ENCODE measurements around the gene SNRNP35.
"Not testable (repeated sequence)": the region's sequence is repeated elsewhere in the genome, so short reads cannot be mapped to it uniquely, and the experiment has no call there.

Gene SNRNP35

DNA sequence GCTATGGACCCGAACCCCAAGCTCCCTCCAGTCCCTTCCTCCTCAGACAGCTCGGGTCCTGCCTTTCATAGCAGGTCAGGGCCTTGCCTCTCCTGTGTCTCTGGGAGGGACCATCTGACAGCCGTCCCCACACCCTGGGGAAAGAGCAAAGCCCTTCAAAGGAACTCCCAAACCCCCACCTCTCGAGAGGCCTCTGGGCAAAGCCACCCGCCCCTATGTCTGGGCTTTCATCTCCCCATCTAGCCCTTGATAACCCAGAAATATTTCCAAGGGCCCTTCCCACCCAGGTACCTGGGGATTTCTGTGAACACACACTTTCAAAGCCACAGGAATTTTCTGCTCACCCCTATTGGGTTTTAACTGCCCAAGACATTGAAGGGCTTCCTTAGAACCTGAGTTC, 32.1 kb downstream of the SNRNP35 start:
- H3K79me2 ChIP-seq (ENCODE audit: control insufficient read depth, insufficient read depth, low read length, poor library complexity) = no peaks in the 10 kb centered on the region
- no CpG with 5 or more reads among the region's 5 CpGs for WGBS (ENCODE audit: extremely low coverage, insufficient coverage, insufficient read length)

DNA sequence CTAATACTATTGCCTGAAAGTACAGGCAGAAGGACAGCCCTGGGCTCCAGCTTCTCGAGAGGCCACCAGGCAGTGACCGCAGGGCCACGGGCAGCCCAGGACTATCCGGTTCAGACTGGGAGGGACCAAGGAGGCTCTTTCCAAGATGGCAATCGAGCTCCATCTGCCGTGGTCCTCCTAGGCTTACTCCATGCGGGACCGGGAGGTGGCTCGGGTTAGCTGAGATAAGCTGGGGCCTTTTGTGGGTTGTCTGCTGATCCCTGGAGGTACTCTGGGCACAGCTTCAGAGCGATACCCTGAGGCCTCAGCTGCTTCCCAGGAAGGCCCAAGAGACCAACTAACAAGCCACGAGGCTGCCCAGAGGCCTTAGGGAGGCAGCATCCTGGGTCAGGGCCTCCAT, 33.1 kb downstream of the SNRNP35 start:
- Histone ChIP-seq H2AK5ac (ENCODE audit: low read length) (no peak overlapping the region), H3K36me3 (ENCODE audit: control insufficient read depth in 1 of 2, insufficient read depth in 2 of 2, low read length in 2 of 2) (peaks cover 0 to 7% of the 10 kb centered on the region in 2 experiments), H3K27me3 (ENCODE audit: insufficient read depth, low read length) (no peaks in the 10 kb centered on the region), H3K4ac (ENCODE audit: low read depth, low read length) (no peak overlapping the region), H3K4me2 (ENCODE audit: low read length) (no peak overlapping the region), H3K14ac (ENCODE audit: low read length) (no peak overlapping the region), H4K12ac (ENCODE audit: low read depth, low read length) (no peak overlapping the region), H2BK120ac (ENCODE audit: insufficient read depth, low read length, poor library complexity) (no peak overlapping the region), H3K4me3 (ENCODE audit: low read depth, low read length) (no peak overlapping the region), H3K4me1 (ENCODE audit: control insufficient read depth in 1 of 2, insufficient read depth in 2 of 2, low read length in 2 of 2) (peaks cover 0 to 6% of the 10 kb centered on the region in 2 experiments), H3K9me3 (ENCODE audit: insufficient read depth, low read depth, low read length) (no peaks in the 10 kb centered on the region), H3K79me2 (ENCODE audit: control insufficient read depth, insufficient read depth, low read length, poor library complexity) (no peaks in the 10 kb centered on the region), H3K9ac (ENCODE audit: low read length) (no peak overlapping the region), H4K91ac (ENCODE audit: low read depth, low read length) (no peak overlapping the region), H2BK12ac (ENCODE audit: low read length) (no peak overlapping the region), H3K27ac (ENCODE audit: low read depth, low read length) (peak overlapping the region; percentile 29), H3K18ac (ENCODE audit: low read length) (no peak overlapping the region), H2BK5ac (ENCODE audit: low read depth, low read length, poor library complexity) (no peak overlapping the region), H3K79me1 (ENCODE audit: low read length) (peaks cover 12% of the 10 kb centered on the region), H2AFZ (ENCODE audit: insufficient read depth, low read length, poor library complexity) (no peak overlapping the region), H4K8ac (ENCODE audit: low read depth, low read length) (no peak overlapping the region), H3K23ac (ENCODE audit: low read length) (no peak overlapping the region)
- DNase-seq = peak; percentile 75 to 78
- no CpG with 5 or more reads among the region's 11 CpGs for WGBS (ENCODE audit: extremely low coverage, insufficient coverage, insufficient read length)

More for the DNA sequence above, 32.1 kb downstream of the SNRNP35 start:
- Histone ChIP-seq H2AK5ac (ENCODE audit: low read length) (peak overlapping the region; percentile 18), H3K36me3 (ENCODE audit: control insufficient read depth in 1 of 2, insufficient read depth in 2 of 2, low read length in 2 of 2) (peaks cover 5 to 9% of the 10 kb centered on the region in 2 experiments), H2BK12ac (ENCODE audit: low read length) (no peak overlapping the region), H3K4ac (ENCODE audit: low read depth, low read length) (no peak overlapping the region), H3K9ac (ENCODE audit: low read length) (no peak overlapping the region), H3K23ac (ENCODE audit: low read length) (no peak overlapping the region), H2AFZ (ENCODE audit: insufficient read depth, low read length, poor library complexity) (no peak overlapping the region), H3K9me3 (ENCODE audit: insufficient read depth, low read depth, low read length) (no peaks in the 10 kb centered on the region), H4K91ac (ENCODE audit: low read depth, low read length) (peak overlapping the region; percentile 39), H3K4me1 (ENCODE audit: control insufficient read depth in 1 of 2, insufficient read depth in 2 of 2, low read length in 2 of 2) (peaks cover 0 to 6% of the 10 kb centered on the region in 2 experiments), H3K4me3 (ENCODE audit: low read depth, low read length) (no peak overlapping the region), H3K14ac (ENCODE audit: low read length) (no peak overlapping the region), H3K4me2 (ENCODE audit: low read length) (no peak overlapping the region), H4K8ac (ENCODE audit: low read depth, low read length) (no peak overlapping the region), H2BK5ac (ENCODE audit: low read depth, low read length, poor library complexity) (no peak overlapping the region), H2BK120ac (ENCODE audit: insufficient read depth, low read length, poor library complexity) (no peak overlapping the region), H4K12ac (ENCODE audit: low read depth, low read length) (no peak overlapping the region), H3K27me3 (ENCODE audit: insufficient read depth, low read length) (no peaks in the 10 kb centered on the region), H3K79me1 (ENCODE audit: low read length) (peaks cover 12% of the 10 kb centered on the region), H3K18ac (ENCODE audit: low read length) (no peak overlapping the region), H3K27ac (ENCODE audit: low read depth, low read length) (no peak overlapping the region)
- peak; percentile 68 to 73 for DNase-seq

DNA sequence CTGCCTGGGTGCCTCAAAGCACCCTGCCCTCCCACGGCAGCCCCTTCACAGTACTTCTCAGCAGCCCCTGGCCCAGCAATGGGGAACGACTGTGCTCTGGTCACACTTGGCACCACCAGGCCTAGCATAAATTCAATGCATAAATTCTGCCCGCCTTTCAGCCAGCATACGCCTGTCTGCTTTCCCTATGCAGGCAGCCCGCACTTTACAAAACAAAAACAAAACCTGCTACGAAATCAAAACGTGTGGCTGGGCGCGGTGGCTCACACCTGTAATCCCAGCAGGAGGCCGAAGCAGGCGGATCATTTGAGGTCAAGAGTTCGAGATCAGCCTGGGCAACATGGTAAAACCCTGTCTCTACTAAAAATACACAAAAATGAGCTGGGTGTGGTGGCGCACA, 33.5 kb downstream of the SNRNP35 start:
- Histone ChIP-seq H2AFZ (ENCODE audit: insufficient read depth, low read length, poor library complexity) (no peak overlapping the region), H4K12ac (ENCODE audit: low read depth, low read length) (no peak overlapping the region), H3K4me2 (ENCODE audit: low read length) (no peak overlapping the region), H3K79me1 (ENCODE audit: low read length) (peaks cover 12% of the 10 kb centered on the region), H2AK5ac (ENCODE audit: low read length) (no peak overlapping the region), H3K9me3 (ENCODE audit: insufficient read depth, low read depth, low read length) (no peaks in the 10 kb centered on the region), H3K36me3 (ENCODE audit: control insufficient read depth in 1 of 2, insufficient read depth in 2 of 2, low read length in 2 of 2) (peaks cover under 1 to 8% of the 10 kb centered on the region in 2 experiments), H3K23ac (ENCODE audit: low read length) (no peak overlapping the region), H3K27ac (ENCODE audit: low read depth, low read length) (peak overlapping the region; percentile 29), H4K8ac (ENCODE audit: low read depth, low read length) (no peak overlapping the region), H3K9ac (ENCODE audit: low read length) (no peak overlapping the region), H3K4ac (ENCODE audit: low read depth, low read length) (no peak overlapping the region), H3K27me3 (ENCODE audit: insufficient read depth, low read length) (no peaks in the 10 kb centered on the region), H3K4me3 (ENCODE audit: low read depth, low read length) (no peak overlapping the region), H2BK5ac (ENCODE audit: low read depth, low read length, poor library complexity) (no peak overlapping the region), H2BK12ac (ENCODE audit: low read length) (no peak overlapping the region), H2BK120ac (ENCODE audit: insufficient read depth, low read length, poor library complexity) (no peak overlapping the region), H3K4me1 (ENCODE audit: control insufficient read depth in 1 of 2, insufficient read depth in 2 of 2, low read length in 2 of 2) (peaks cover 0 to 6% of the 10 kb centered on the region in 2 experiments), H3K18ac (ENCODE audit: low read length) (no peak overlapping the region), H3K79me2 (ENCODE audit: control insufficient read depth, insufficient read depth, low read length, poor library complexity) (no peaks in the 10 kb centered on the region), H4K91ac (ENCODE audit: low read depth, low read length) (peak overlapping the region; percentile 7), H3K14ac (ENCODE audit: low read length) (no peak overlapping the region)
- peak; percentile 72 to 84 for DNase-seq
- WGBS (ENCODE audit: extremely low coverage, insufficient coverage, insufficient read length) = no CpG with 5 or more reads among the region's 13 CpGs

DNA sequence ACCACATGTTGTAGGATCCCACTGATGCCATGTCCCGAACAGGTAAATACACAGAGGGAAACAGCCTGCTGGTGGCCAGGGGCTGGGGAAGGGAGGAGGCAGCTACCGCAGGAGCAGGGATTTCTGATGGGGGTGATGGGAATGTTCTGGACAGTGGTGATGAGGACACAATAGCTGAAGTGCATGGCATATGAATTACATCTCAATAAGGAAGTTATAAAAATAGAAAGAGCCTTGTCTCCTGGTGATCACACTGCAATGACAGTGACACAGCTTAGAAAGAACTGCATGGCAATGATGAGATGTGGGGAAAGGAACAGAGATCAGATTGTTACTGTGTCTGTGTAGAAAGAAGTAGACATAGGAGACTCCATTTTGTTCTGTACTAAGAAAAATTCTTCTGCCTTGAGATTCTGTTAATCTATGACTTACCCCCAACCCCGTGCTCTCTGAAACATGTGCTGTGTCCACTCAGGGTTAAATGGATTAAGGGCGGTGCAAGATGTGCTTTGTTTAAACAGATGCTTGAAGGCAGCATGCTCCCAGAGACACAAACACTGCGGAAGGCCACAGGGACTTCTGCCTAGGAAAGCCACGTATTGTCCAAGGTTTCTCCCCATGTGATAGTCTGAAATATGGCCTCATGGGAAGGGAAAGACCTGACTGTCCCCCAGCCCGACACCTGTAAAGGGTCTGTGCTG, 34.5 kb downstream of the SNRNP35 start:
- not testable (repeated sequence) for H3K18ac ChIP-seq (ENCODE audit: low read length); H3K27me3 ChIP-seq (ENCODE audit: insufficient read depth, low read length); H3K4me1 ChIP-seq (ENCODE audit: control insufficient read depth in 1 of 2, insufficient read depth in 2 of 2, low read length in 2 of 2); H3K14ac ChIP-seq (ENCODE audit: low read length); H3K23ac ChIP-seq (ENCODE audit: low read length); H2AK5ac ChIP-seq (ENCODE audit: low read length); H3K9me3 ChIP-seq (ENCODE audit: insufficient read depth, low read depth, low read length); H3K9ac ChIP-seq (ENCODE audit: low read length); H2AFZ ChIP-seq (ENCODE audit: insufficient read depth, low read length, poor library complexity); H3K4me2 ChIP-seq (ENCODE audit: low read length); H3K4me3 ChIP-seq (ENCODE audit: low read depth, low read length); H2BK5ac ChIP-seq (ENCODE audit: low read depth, low read length, poor library complexity); H4K12ac ChIP-seq (ENCODE audit: low read depth, low read length); H3K79me2 ChIP-seq (ENCODE audit: control insufficient read depth, insufficient read depth, low read length, poor library complexity); H3K27ac ChIP-seq (ENCODE audit: low read depth, low read length)
- H3K4ac ChIP-seq (ENCODE audit: low read depth, low read length) = peak overlapping the region; percentile 31
- H4K91ac ChIP-seq (ENCODE audit: low read depth, low read length) = peak overlapping the region; percentile 66
- peak overlapping the region; percentile 29 for H4K8ac ChIP-seq (ENCODE audit: low read depth, low read length)
- peak overlapping the region; percentile 42 for H2BK12ac ChIP-seq (ENCODE audit: low read length)
- H3K79me1 ChIP-seq (ENCODE audit: low read length) = peaks cover 12% of the 10 kb centered on the region
- WGBS (ENCODE audit: extremely low coverage, insufficient coverage, insufficient read length) = no CpG with 5 or more reads among the region's 7 CpGs
- H2BK120ac ChIP-seq (ENCODE audit: insufficient read depth, low read length, poor library complexity) = peak overlapping the region; percentile 77
- DNase-seq = peak in 1 of 2 donors; percentile 27
- H3K36me3 ChIP-seq (ENCODE audit: control insufficient read depth in 1 of 2, insufficient read depth in 2 of 2, low read length in 2 of 2) = peaks cover 7 to 13% of the 10 kb centered on the region in 2 experiments

All from trophoblast cell (in vitro differentiated cells and primary cell).